A673 (cell line): ENCODE data around the gene CAMKV. TPM values are rescaled to one million over a fixed set of nuclear protein-coding genes. Genes with fewer than 3 reads are reported as not detected.
A peak's percentile ranks its signal among the peaks of the same experiment; 100 is the strongest.
"Not testable (repeated sequence)": the region's sequence is repeated elsewhere in the genome, so short reads cannot be mapped to it uniquely, and the experiment has no call there.

Experiments
- BruUV-seq: library from RNA; stranded (reverse); fragments of 400-500 nt; replicated peaks from 2 replicates; lab custom pipeline; 2021; lab: Mats Ljungman, UMichigan
- CTCF ChIA-PET: fragments of 300-600 bp; sonication (Branson Sonifier 250); formaldehyde crosslinking; loops from one replicate; lab custom pipeline; 2022; ENCODE audit warnings: antibody characterized with exemption; lab: Charles Lee
- POLR2A ChIA-PET: fragments of 300-600 bp; sonication (Branson Sonifier 250); formaldehyde crosslinking; loops from one replicate; lab custom pipeline; 2022; ENCODE audit warnings: antibody characterized with exemption; ENCODE audit not compliant: low non-redundant PET; lab: Charles Lee
- DNase-seq: peaks from one replicate; pipeline ENCODE4 v3.0.0-alpha.2; 2015; ENCODE audit warnings: low spot score
- H3K27ac ChIP-seq: fragments of 200-600 bp; sonication (generic); 2 replicates; pipeline ENCODE4 v1.5.1; 2016; ENCODE audit warnings: mixed run types, low read depth, mild to moderate bottlenecking, mixed read lengths, antibody characterized with exemption, low read length; ENCODE audit not compliant: poor library complexity, severe bottlenecking
- H3K27me3 ChIP-seq: fragments of 200-600 bp; sonication (generic); replicated peaks from 2 replicates; pipeline ENCODE4 v1.6.1; 2017; ENCODE audit warnings: mixed run types, low read depth, mild to moderate bottlenecking, mixed read lengths, antibody characterized with exemption, low read length; ENCODE audit not compliant: insufficient read depth, poor library complexity
- H3K36me3 ChIP-seq: fragments of 200-600 bp; sonication (generic); 2 replicates; pipeline ENCODE4 v1.6.1; 2016; ENCODE audit warnings: mixed run types, mild to moderate bottlenecking, mixed read lengths, antibody characterized with exemption, low read length; ENCODE audit not compliant: insufficient read depth, poor library complexity, severe bottlenecking
- H3K4me1 ChIP-seq: fragments of 200-600 bp; sonication (generic); 2 replicates; pipeline ENCODE4 v1.6.1; 2017; ENCODE audit warnings: mixed run types, mild to moderate bottlenecking, mixed read lengths, antibody characterized with exemption, low read length; ENCODE audit not compliant: insufficient read depth, poor library complexity, severe bottlenecking
- H3K4me3 ChIP-seq: fragments of 200-600 bp; sonication (generic); 2 replicates; pipeline ENCODE4 v1.5.1; 2016; ENCODE audit warnings: low read depth, mixed run types, mild to moderate bottlenecking, mixed read lengths, low read length; ENCODE audit not compliant: poor library complexity, severe bottlenecking
- H3K9me3 ChIP-seq: fragments of 200-600 bp; sonication (generic); 2 replicates; pipeline ENCODE4 v1.6.1; 2016; ENCODE audit warnings: mixed run types, low read depth, mild to moderate bottlenecking, mixed read lengths, antibody characterized with exemption, low read length; ENCODE audit not compliant: poor library complexity, severe bottlenecking
- CTCF ChIP-seq: fragments of 300-800, 200-600 bp; sonication (generic); conservative IDR thresholded peaks from 2 replicates; pipeline ENCODE4 v1.5.1; 2017; ENCODE audit warnings: low read depth, mild to moderate bottlenecking, antibody characterized with exemption, low read length, moderate library complexity, mixed read lengths
- EZH2 ChIP-seq: fragments of 200-600 bp; sonication (generic); IDR thresholded peaks from 2 replicates; pipeline ENCODE4 v1.6.1; 2017; ENCODE audit warnings: borderline replicate concordance, low read depth, mild to moderate bottlenecking, mixed read lengths, antibody characterized with exemption, low read length; ENCODE audit not compliant: poor library complexity, severe bottlenecking
- intact Hi-C: fragments of 100-400 bp; cut with micrococcal nuclease; formaldehyde crosslinking; loops from one replicate; pipeline ENCODE4 v1.10.0; 2022; ENCODE audit not compliant: unreplicated experiment
- total RNA-seq: library from RNA; stranded (reverse); gene quantifications from 2 replicates; pipeline ENCODE4 v1.2.3, GENCODE V29; 2021

Gene CAMKV
- total RNA-seq, 1 experiment from 2014 or later: 5.4 TPM

DNA sequence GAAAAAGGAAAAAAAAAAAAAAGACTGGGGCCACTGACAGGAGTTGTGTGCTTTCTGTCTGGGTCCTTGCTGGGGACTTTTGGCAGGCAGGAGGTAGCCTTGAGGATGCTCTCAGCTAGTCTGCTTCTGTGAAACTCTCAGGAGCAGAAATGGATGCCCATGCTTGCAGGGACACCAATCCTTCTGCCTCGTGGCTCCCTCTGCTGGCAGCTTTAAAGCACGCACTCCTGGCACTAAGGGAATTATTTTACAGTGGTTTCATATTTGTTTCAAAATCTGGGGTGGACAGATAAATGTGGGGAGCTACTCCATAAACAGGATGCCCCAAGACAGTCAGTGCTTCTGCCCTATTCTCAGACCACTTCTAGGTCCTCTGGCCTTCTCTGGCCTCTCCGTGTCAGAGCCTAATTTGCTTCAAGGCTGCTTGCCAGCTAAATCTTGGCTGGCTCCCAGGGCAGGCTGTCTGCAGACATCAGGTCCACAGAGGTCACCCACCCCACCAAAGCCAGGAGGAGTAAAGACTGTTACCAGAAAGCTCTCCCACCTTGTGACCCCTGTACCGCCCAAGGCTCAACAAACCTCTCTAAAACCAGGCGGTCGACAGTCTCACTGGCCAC, 30.4 kb downstream of the CAMKV start:
- Histone ChIP-seq H3K9me3 (no peaks in the 10 kb centered on the region), H3K36me3 (no peaks in the 10 kb centered on the region), H3K4me1 (no peaks in the 10 kb centered on the region), H3K27me3 (no peaks in the 10 kb centered on the region), H3K27ac (no peak overlapping the region), H3K4me3 (no peak overlapping the region)
- ChIA-PET CTCF (interaction anchor here (0.6 to 2.2 kb wide), 5 partner anchors 18 to 136 kb away, joined by 3 to 39 read pairs (median 6); partner anchors contain the start of gene INKA1), POLR2A (interaction anchor here (0.6 kb wide), 1 partner anchor 36 kb away, joined by 19 read pairs; the partner anchor contains the start of gene INKA1)
- DNase-seq: peak; percentile 68
- BruUV-seq: no TSS peak
- no peak for TF ChIP-seq EZH2
- TF ChIP-seq CTCF: peak; percentile 78
- intact Hi-C loops: loop anchor here (1.0 kb wide), 1 partner anchor 37 kb away; no protein-coding TSS in a partner anchor

DNA sequence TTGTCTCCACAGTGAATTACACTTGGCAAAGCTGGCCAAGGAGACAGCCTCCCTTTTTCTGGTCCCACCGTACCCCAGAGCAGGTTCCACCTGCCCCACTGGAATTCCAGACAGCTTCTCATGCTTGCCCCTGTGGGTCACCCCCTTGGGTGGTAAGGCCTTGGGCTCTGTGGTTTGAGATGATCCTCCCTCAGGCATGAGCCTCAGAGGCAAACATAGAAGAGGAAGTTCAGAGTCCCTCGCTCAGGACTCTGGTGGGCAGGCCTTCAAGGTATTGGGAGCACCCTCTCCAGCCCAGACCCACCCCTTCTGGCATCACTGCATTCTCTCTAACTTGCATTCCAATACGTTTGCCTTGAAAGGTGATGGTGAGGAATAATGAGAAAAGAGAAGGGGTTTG, 38.4 kb downstream of the CAMKV start:
- Histone ChIP-seq H3K9me3 (no peaks in the 10 kb centered on the region), H3K27me3 (no peaks in the 10 kb centered on the region), H3K36me3 (no peaks in the 10 kb centered on the region), H3K4me1 (no peaks in the 10 kb centered on the region), H3K4me3 (no peak overlapping the region), H3K27ac (no peak overlapping the region)
- POLR2A ChIA-PET: no interaction called here
- CTCF ChIA-PET: no interaction called here
- intact Hi-C loops: no loop called here
- BruUV-seq: no TSS peak
- no peak for TF ChIP-seq EZH2
- no peak for TF ChIP-seq CTCF
- DNase-seq: no peak

DNA sequence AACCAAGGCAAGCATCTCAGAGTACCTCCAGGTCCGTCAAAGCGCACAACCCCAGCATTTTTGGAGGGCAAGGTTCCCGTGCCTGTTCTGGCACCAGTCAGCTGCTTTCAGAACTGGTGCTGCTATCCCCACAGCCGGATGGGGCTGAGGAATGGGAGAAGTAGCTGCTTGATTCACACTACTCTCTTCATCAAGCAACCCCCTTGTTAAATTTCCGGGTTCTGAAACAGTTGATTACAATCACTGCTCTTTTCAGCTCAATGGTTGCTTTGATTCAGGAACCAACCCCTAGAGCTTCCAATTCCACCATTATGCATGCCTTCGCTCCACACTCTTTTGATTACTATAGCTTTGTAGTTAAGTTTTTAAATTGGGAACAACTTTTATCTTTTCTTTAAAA, 43.7 kb downstream of the CAMKV start:
- no peak for TF ChIP-seq CTCF
- no peak for TF ChIP-seq EZH2
- H3K4me1 ChIP-seq: no peaks in the 10 kb centered on the region
- no peak overlapping the region for H3K4me3 ChIP-seq
- no peaks in the 10 kb centered on the region for H3K36me3 ChIP-seq
- no peak for DNase-seq
- no TSS peak for BruUV-seq
- no peaks in the 10 kb centered on the region for H3K9me3 ChIP-seq
- intact Hi-C loops: no loop called here
- CTCF ChIA-PET: no interaction called here
- H3K27ac ChIP-seq: no peak overlapping the region
- H3K27me3 ChIP-seq: no peaks in the 10 kb centered on the region
- POLR2A ChIA-PET: no interaction called here

- H3K36me3 ChIP-seq, intact Hi-C loops, H3K27ac ChIP-seq, POLR2A ChIA-PET, BruUV-seq, H3K4me3 ChIP-seq, H3K9me3 ChIP-seq, DNase-seq, CTCF ChIA-PET, H3K27me3 ChIP-seq, H3K4me1 ChIP-seq: not testable (repeated sequence)
These were observed 46.6 kb downstream of the CAMKV start for GRCh38 chr3:49823131-49823530.
